ENCODE data around the gene FGFR3.

The FGFR3 gene

GRCh38 chr4:1764670-1765069 lies 28.4 kb upstream of the FGFR3 start:
- TF ChIP-seq FOXP2 (optimal IDR thresholded peaks at IDR 0.05; ENCODE audit: borderline replicate concordance, extremely low read depth, extremely low read length, insufficient read depth) (no peak), REST (IDR thresholded peaks at IDR 0.05; ENCODE audit: insufficient read depth in 1 of 2, low read depth in 2 of 2, low read length in 2 of 2) (no peak), SIN3A (IDR thresholded peaks at IDR 0.05; ENCODE audit: borderline replicate concordance, insufficient read depth, low read length) (no peak), POLR2AphosphoS5 (IDR thresholded peaks at IDR 0.05; ENCODE audit: low read depth, low read length) (no peak), TAF1 (IDR thresholded peaks at IDR 0.05; ENCODE audit: borderline replicate concordance, insufficient read depth, low read length) (no peak)

GRCh38 chr4:1765409-1766072 lies 27.6 kb upstream of the FGFR3 start:
- TF ChIP-seq POLR2AphosphoS5 (IDR thresholded peaks at IDR 0.05; ENCODE audit: low read depth, low read length) (no peak), FOXP2 (optimal IDR thresholded peaks at IDR 0.05; ENCODE audit: borderline replicate concordance, extremely low read depth, extremely low read length, insufficient read depth) (no peak), SIN3A (IDR thresholded peaks at IDR 0.05; ENCODE audit: borderline replicate concordance, insufficient read depth, low read length) (no peak), REST (IDR thresholded peaks at IDR 0.05; ENCODE audit: insufficient read depth in 1 of 2, low read depth in 2 of 2, low read length in 2 of 2) (no peak), TAF1 (IDR thresholded peaks at IDR 0.05; ENCODE audit: borderline replicate concordance, insufficient read depth, low read length) (no peak)

- TF ChIP-seq FOXP2 (optimal IDR thresholded peaks at IDR 0.05; ENCODE audit: borderline replicate concordance, extremely low read depth, extremely low read length, insufficient read depth): no peak
- no peak for TF ChIP-seq POLR2AphosphoS5 (IDR thresholded peaks at IDR 0.05; ENCODE audit: low read depth, low read length)
Measured at GRCh38 chr4:1766106-1767060, 26.7 kb upstream of the FGFR3 start.

- TF ChIP-seq SIN3A (IDR thresholded peaks at IDR 0.05; ENCODE audit: borderline replicate concordance, insufficient read depth, low read length) (no peak), REST (IDR thresholded peaks at IDR 0.05; ENCODE audit: insufficient read depth in 1 of 2, low read depth in 2 of 2, low read length in 2 of 2) (no peak), FOXP2 (optimal IDR thresholded peaks at IDR 0.05; ENCODE audit: borderline replicate concordance, extremely low read depth, extremely low read length, insufficient read depth) (no peak), TAF1 (IDR thresholded peaks at IDR 0.05; ENCODE audit: borderline replicate concordance, insufficient read depth, low read length) (no peak), POLR2AphosphoS5 (IDR thresholded peaks at IDR 0.05; ENCODE audit: low read depth, low read length) (no peak)
Measured at GRCh38 chr4:1767061-1767769, 25.9 kb upstream of the FGFR3 start.

- TF ChIP-seq POLR2AphosphoS5 (IDR thresholded peaks at IDR 0.05; ENCODE audit: low read depth, low read length): no peak
- no peak for TF ChIP-seq SIN3A (IDR thresholded peaks at IDR 0.05; ENCODE audit: borderline replicate concordance, insufficient read depth, low read length)
- no peak for TF ChIP-seq TAF1 (IDR thresholded peaks at IDR 0.05; ENCODE audit: borderline replicate concordance, insufficient read depth, low read length)
Measured at GRCh38 chr4:1767770-1768366, 25.2 kb upstream of the FGFR3 start.

Measured in PFSK-1 (cell line).